HEK293T (cell line): ENCODE data around the gene FAM3A.

Experiments used
- CTCF ChIA-PET: fragments of 350-600 bp; formaldehyde crosslinking; extraction: SDS; loops from one replicate; lab custom pipeline; 2021; ENCODE audit warnings: antibody characterized with exemption, inconsistent platforms; lab: Yijun Ruan, JAX
- POLR2A ChIA-PET: fragments of 350-600 bp; formaldehyde crosslinking; extraction: SDS; loops from one replicate; lab custom pipeline; 2020; ENCODE audit warnings: antibody characterized with exemption, inconsistent platforms; lab: Yijun Ruan, JAX
- DNase-seq: peaks from one replicate; pipeline ENCODE4 v3.0.0; 2012; ENCODE audit warnings: mixed read lengths; ENCODE audit errors: extremely low spot score
- ARNT ChIP-seq: fragments of 450-650 bp; IDR thresholded peaks from 2 replicates; pipeline ENCODE4 v1.6.1; 2017; ENCODE audit warnings: mild to moderate bottlenecking
- BHLHE40 ChIP-seq: fragments of 450-650 bp; IDR thresholded peaks from 2 replicates; pipeline ENCODE4 v1.6.1; 2016; ENCODE audit warnings: mild to moderate bottlenecking, moderate library complexity, borderline replicate concordance
- CTBP1 ChIP-seq: fragments of 450-650 bp; IDR thresholded peaks from 2 replicates; pipeline ENCODE4 v1.6.1; 2016; ENCODE audit warnings: borderline replicate concordance
- ELF4 ChIP-seq: fragments of 450-650 bp; IDR thresholded peaks from 2 replicates; pipeline ENCODE4 v1.6.1; 2017; ENCODE audit warnings: antibody characterized with exemption
- FOXA1 ChIP-seq: fragments of 450-650 bp; IDR thresholded peaks from 2 replicates; pipeline ENCODE4 v1.6.1; 2016; ENCODE audit warnings: mild to moderate bottlenecking
- FOXK2 ChIP-seq: fragments of 450-650 bp; IDR thresholded peaks from 2 replicates; pipeline ENCODE4 v1.6.1; 2016; ENCODE audit warnings: mild to moderate bottlenecking
- FOXM1 ChIP-seq: fragments of 450-650 bp; IDR thresholded peaks from 2 replicates; pipeline ENCODE4 v1.6.1; 2017; ENCODE audit warnings: mild to moderate bottlenecking, borderline replicate concordance
- HDGF ChIP-seq: fragments of 450-650 bp; IDR thresholded peaks from 2 replicates; pipeline ENCODE4 v1.6.1; 2017; ENCODE audit warnings: antibody characterized with exemption, borderline replicate concordance
- L3MBTL2 ChIP-seq: fragments of 450-650 bp; conservative IDR thresholded peaks from 2 replicates; pipeline ENCODE4 v1.6.1; 2016; ENCODE audit warnings: mild to moderate bottlenecking
- LEF1 ChIP-seq: fragments of 450-650 bp; IDR thresholded peaks from 2 replicates; pipeline ENCODE4 v1.6.1; 2017; ENCODE audit warnings: mild to moderate bottlenecking, borderline replicate concordance
- NFRKB ChIP-seq: fragments of 450-650 bp; IDR thresholded peaks from 2 replicates; pipeline ENCODE4 v1.6.1; 2016; ENCODE audit warnings: mild to moderate bottlenecking, moderate library complexity
- PKNOX1 ChIP-seq: fragments of 450-650 bp; IDR thresholded peaks from 2 replicates; pipeline ENCODE4 v1.6.1; 2016
- SP1 ChIP-seq: fragments of 450-650 bp; IDR thresholded peaks from 2 replicates; pipeline ENCODE4 v1.6.1; 2017
- SUZ12 ChIP-seq: fragments of 450-650 bp; IDR thresholded peaks from 2 replicates; pipeline ENCODE4 v1.6.1; 2016; ENCODE audit warnings: mild to moderate bottlenecking
- TARDBP ChIP-seq: fragments of 450-650 bp; IDR thresholded peaks from 2 replicates; pipeline ENCODE4 v1.6.1; 2016
- ZNF384 ChIP-seq: fragments of 450-650 bp; IDR thresholded peaks from 2 replicates; pipeline ENCODE4 v1.6.1; 2016

The FAM3A gene

GRCh38 chrX:154466036-154466435 lies 50.0 kb downstream of the FAM3A start:
- TF ChIP-seq SUZ12 (no peak), CTBP1 (no peak), SP1 (no peak), ARNT (no peak), HDGF (no peak), ELF4 (no peak), FOXK2 (no peak), NFRKB (no peak), LEF1 (no peak), L3MBTL2 (no peak), FOXM1 (no peak), PKNOX1 (no peak), ZNF384 (no peak), BHLHE40 (no peak), FOXA1 (no peak), TARDBP (no peak)
- no peak for DNase-seq
- CTCF ChIA-PET: no interaction called here
- POLR2A ChIA-PET: no interaction called here

GRCh38 chrX:154465601-154466000 lies 50.4 kb downstream of the FAM3A start:
- CTCF ChIA-PET: no interaction called here
- TF ChIP-seq HDGF: no peak
- no peak for TF ChIP-seq ARNT
- TF ChIP-seq FOXA1: no peak
- no peak for TF ChIP-seq ELF4
- no peak for TF ChIP-seq NFRKB
- no peak for TF ChIP-seq ZNF384
- TF ChIP-seq LEF1: no peak
- TF ChIP-seq SUZ12: no peak
- no peak for TF ChIP-seq BHLHE40
- TF ChIP-seq SP1: no peak
- TF ChIP-seq L3MBTL2: no peak
- no peak for TF ChIP-seq CTBP1
- TF ChIP-seq PKNOX1: no peak
- no peak for TF ChIP-seq TARDBP
- DNase-seq: no peak
- POLR2A ChIA-PET: no interaction called here

GRCh38 chrX:154464806-154465365 lies 51.1 kb downstream of the FAM3A start:
- ChIA-PET POLR2A (no interaction called here), CTCF (no interaction called here)
- DNase-seq: no peak
- TF ChIP-seq ARNT (no peak), CTBP1 (no peak), FOXA1 (no peak), L3MBTL2 (no peak), FOXK2 (no peak), SP1 (no peak), FOXM1 (no peak), LEF1 (no peak), PKNOX1 (no peak), ELF4 (no peak), NFRKB (no peak), ZNF384 (no peak), TARDBP (no peak), HDGF (no peak), BHLHE40 (no peak), SUZ12 (no peak)

- POLR2A ChIA-PET: interaction anchor here (0.6 to 1.3 kb wide), 2 partner anchors 15 to 20 kb away, joined by 3 to 5 read pairs; partner anchors contain the start of genes FAM50A and LAGE3
- CTCF ChIA-PET: interaction anchor here (0.5 kb wide), 1 partner anchor 38 kb away, joined by 6 read pairs; no protein-coding TSS in a partner anchor
- no peak for TF ChIP-seq ZNF384
- no peak for TF ChIP-seq ARNT
- no peak for TF ChIP-seq FOXA1
- no peak for TF ChIP-seq CTBP1
- no peak for TF ChIP-seq SUZ12
- TF ChIP-seq L3MBTL2: no peak
- no peak for DNase-seq
These were observed 52.3 kb downstream of the FAM3A start for GRCh38 chrX:154463611-154464220.

- ChIA-PET CTCF (interaction anchor here (1.0 kb wide), 1 partner anchor 14 kb away, joined by 3 read pairs; no protein-coding TSS in a partner anchor), POLR2A (interaction anchor here (1.2 to 1.8 kb wide), 2 partner anchors 17 to 28 kb away, joined by 3 to 5 read pairs; partner anchors contain the start of gene SLC10A3)
- TF ChIP-seq LEF1 (no peak), PKNOX1 (no peak), SP1 (no peak), TARDBP (no peak)
- no peak for DNase-seq
These were observed 53.6 kb downstream of the FAM3A start for GRCh38 chrX:154462396-154462795.
